ENCODE measurements around the gene KDM4D. TPM values are rescaled to one million over a fixed set of nuclear protein-coding genes. Genes with fewer than 3 reads are reported as not detected.

The KDM4D gene
- polyA plus RNA-seq, 1 donor (not counting 4 experiments of a cell fraction or from before 2014, with no cell fraction given) = 1.1 TPM

GRCh38 chr11:95042906-95043305, 69.4 kb downstream of the KDM4D start:
- dilution Hi-C loops (cut with MboI; ENCODE audit: extremely low pct_ligation_motif_present, low sequenced_read_pairs) = no loop called here
- Histone ChIP-seq H3K9me1 (ENCODE audit: control insufficient read depth, extremely low read depth, insufficient read depth, low read length) (no peaks in the 10 kb centered on the region), H3K27ac (ENCODE audit: control insufficient read depth, insufficient read depth, low read length) (no peak overlapping the region), H3K9me3 (ENCODE audit: control insufficient read depth, low read depth, low read length) (no peaks in the 10 kb centered on the region), H3K4me3 (ENCODE audit: control insufficient read depth in 2 of 3, extremely low read depth in 1 of 3, insufficient read depth in 2 of 3, low read depth in 1 of 3, low read length in 3 of 3) (no peak overlapping the region), H3K9ac (ENCODE audit: control insufficient read depth, extremely low read depth, insufficient read depth, low read length) (no peak overlapping the region), H2AFZ (ENCODE audit: control insufficient read depth, low read length) (no peak overlapping the region), H3K4me2 (ENCODE audit: control insufficient read depth, extremely low read depth, insufficient read depth, low read depth, low read length) (no peak overlapping the region), H3K36me3 (ENCODE audit: control insufficient read depth in 2 of 2, extremely low read depth in 1 of 2, insufficient read depth in 2 of 2, low read length in 2 of 2) (no peaks in the 10 kb centered on the region), H4K20me1 (ENCODE audit: control insufficient read depth, extremely low read depth, insufficient read depth, low read length) (no peaks in the 10 kb centered on the region), H3K79me2 (ENCODE audit: control insufficient read depth, insufficient read depth, low read length) (no peaks in the 10 kb centered on the region), H3K27me3 (ENCODE audit: control insufficient read depth, extremely low read depth, insufficient read depth, low read length) (peaks cover 8% of the 10 kb centered on the region), H3K4me1 (ENCODE audit: control insufficient read depth, extremely low read depth, insufficient read depth, low read length) (no peaks in the 10 kb centered on the region)
- FAIRE-seq (no peak), DNase-seq (ENCODE audit: low read depth, low spot score) (no peak)
- no peak for TF ChIP-seq EZH2 (IDR thresholded peaks at IDR 0.05; ENCODE audit: low read length)
- no peak for TF ChIP-seq CTCF (optimal IDR thresholded peaks at IDR 0.05 in 1 of 3, IDR thresholded peaks at IDR 0.05 in 1 of 3, conservative IDR thresholded peaks at IDR 0.05 in 1 of 3; ENCODE audit: extremely low read depth in 1 of 3, insufficient read depth in 2 of 3, low read length in 3 of 3)

GRCh38 chr11:95044010-95044409, 70.5 kb downstream of the KDM4D start:
- Histone ChIP-seq H4K20me1 (ENCODE audit: control insufficient read depth, extremely low read depth, insufficient read depth, low read length) (no peaks in the 10 kb centered on the region), H3K36me3 (ENCODE audit: control insufficient read depth in 2 of 2, extremely low read depth in 1 of 2, insufficient read depth in 2 of 2, low read length in 2 of 2) (no peaks in the 10 kb centered on the region), H2AFZ (ENCODE audit: control insufficient read depth, low read length) (no peak overlapping the region), H3K4me3 (ENCODE audit: control insufficient read depth in 2 of 3, extremely low read depth in 1 of 3, insufficient read depth in 2 of 3, low read depth in 1 of 3, low read length in 3 of 3) (no peak overlapping the region), H3K27me3 (ENCODE audit: control insufficient read depth, extremely low read depth, insufficient read depth, low read length) (peaks cover 8% of the 10 kb centered on the region), H3K4me1 (ENCODE audit: control insufficient read depth, extremely low read depth, insufficient read depth, low read length) (no peaks in the 10 kb centered on the region), H3K27ac (ENCODE audit: control insufficient read depth, insufficient read depth, low read length) (no peak overlapping the region), H3K79me2 (ENCODE audit: control insufficient read depth, insufficient read depth, low read length) (no peaks in the 10 kb centered on the region), H3K9me1 (ENCODE audit: control insufficient read depth, extremely low read depth, insufficient read depth, low read length) (no peaks in the 10 kb centered on the region), H3K4me2 (ENCODE audit: control insufficient read depth, extremely low read depth, insufficient read depth, low read depth, low read length) (no peak overlapping the region), H3K9ac (ENCODE audit: control insufficient read depth, extremely low read depth, insufficient read depth, low read length) (no peak overlapping the region), H3K9me3 (ENCODE audit: control insufficient read depth, low read depth, low read length) (no peaks in the 10 kb centered on the region)
- dilution Hi-C loops (cut with MboI; ENCODE audit: extremely low pct_ligation_motif_present, low sequenced_read_pairs) = no loop called here
- DNase-seq (ENCODE audit: low read depth, low spot score) = no peak
- no peak for FAIRE-seq
- TF ChIP-seq CTCF (optimal IDR thresholded peaks at IDR 0.05 in 1 of 3, IDR thresholded peaks at IDR 0.05 in 1 of 3, conservative IDR thresholded peaks at IDR 0.05 in 1 of 3; ENCODE audit: extremely low read depth in 1 of 3, insufficient read depth in 2 of 3, low read length in 3 of 3) = no peak
- TF ChIP-seq EZH2 (IDR thresholded peaks at IDR 0.05; ENCODE audit: low read length) = no peak

All from keratinocyte (primary cell).